NB4 (cell line): Measurements from ENCODE around the gene POFUT2.

Source experiments
- MYC ChIP-seq: IDR thresholded peaks from 2 replicates; pipeline ENCODE4 v1.6.1; 2011; ENCODE audit warnings: low read depth, low read length
- POLR2A ChIP-seq: IDR thresholded peaks from 2 replicates; pipeline ENCODE4 v1.6.1; 2011; ENCODE audit warnings: mild to moderate bottlenecking; ENCODE audit not compliant: insufficient read length; ENCODE audit errors: extremely low read depth
- TF ChIP-seq, protein P1 (sequence below): IDR thresholded peaks from one replicate; pipeline ENCODE4 v1.5.1; 2012; ENCODE audit warnings: low read depth, low read length

DNA sequence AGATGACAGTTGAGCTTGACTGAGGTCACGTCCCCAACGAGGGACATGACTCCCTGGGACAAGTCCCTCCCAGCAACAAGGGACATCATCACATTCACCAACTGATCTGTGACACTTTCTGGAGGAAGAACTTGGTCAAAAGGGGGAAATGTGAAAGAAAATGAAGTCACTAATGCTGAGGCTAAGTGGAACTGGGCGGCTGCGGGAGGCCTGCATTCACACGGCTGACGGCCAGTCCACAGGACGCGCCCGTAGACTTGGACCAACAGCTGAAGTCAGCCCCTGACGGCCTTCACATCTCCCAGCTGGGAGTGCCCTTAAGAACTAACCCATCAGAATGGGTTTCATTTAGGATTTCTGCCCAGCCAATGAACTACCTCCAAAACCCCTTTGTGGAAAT lies 26.6 kb downstream of the POFUT2 start:
- TF ChIP-seq POLR2A (no peak), MYC (no peak)
- TF ChIP-seq, protein P1, sequence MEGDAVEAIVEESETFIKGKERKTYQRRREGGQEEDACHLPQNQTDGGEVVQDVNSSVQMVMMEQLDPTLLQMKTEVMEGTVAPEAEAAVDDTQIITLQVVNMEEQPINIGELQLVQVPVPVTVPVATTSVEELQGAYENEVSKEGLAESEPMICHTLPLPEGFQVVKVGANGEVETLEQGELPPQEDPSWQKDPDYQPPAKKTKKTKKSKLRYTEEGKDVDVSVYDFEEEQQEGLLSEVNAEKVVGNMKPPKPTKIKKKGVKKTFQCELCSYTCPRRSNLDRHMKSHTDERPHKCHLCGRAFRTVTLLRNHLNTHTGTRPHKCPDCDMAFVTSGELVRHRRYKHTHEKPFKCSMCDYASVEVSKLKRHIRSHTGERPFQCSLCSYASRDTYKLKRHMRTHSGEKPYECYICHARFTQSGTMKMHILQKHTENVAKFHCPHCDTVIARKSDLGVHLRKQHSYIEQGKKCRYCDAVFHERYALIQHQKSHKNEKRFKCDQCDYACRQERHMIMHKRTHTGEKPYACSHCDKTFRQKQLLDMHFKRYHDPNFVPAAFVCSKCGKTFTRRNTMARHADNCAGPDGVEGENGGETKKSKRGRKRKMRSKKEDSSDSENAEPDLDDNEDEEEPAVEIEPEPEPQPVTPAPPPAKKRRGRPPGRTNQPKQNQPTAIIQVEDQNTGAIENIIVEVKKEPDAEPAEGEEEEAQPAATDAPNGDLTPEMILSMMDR: no peak
